ENCODE data around the gene ANKMY1. TPM values are rescaled to one million over a fixed set of nuclear protein-coding genes. Genes with fewer than 3 reads are reported as not detected.
A peak's percentile ranks its signal among the peaks of the same experiment; 100 is the strongest.

The ANKMY1 gene
- total and polyA plus RNA-seq, 4 donors: 9.3 to 34.8 (median 14.8) TPM

DNA sequence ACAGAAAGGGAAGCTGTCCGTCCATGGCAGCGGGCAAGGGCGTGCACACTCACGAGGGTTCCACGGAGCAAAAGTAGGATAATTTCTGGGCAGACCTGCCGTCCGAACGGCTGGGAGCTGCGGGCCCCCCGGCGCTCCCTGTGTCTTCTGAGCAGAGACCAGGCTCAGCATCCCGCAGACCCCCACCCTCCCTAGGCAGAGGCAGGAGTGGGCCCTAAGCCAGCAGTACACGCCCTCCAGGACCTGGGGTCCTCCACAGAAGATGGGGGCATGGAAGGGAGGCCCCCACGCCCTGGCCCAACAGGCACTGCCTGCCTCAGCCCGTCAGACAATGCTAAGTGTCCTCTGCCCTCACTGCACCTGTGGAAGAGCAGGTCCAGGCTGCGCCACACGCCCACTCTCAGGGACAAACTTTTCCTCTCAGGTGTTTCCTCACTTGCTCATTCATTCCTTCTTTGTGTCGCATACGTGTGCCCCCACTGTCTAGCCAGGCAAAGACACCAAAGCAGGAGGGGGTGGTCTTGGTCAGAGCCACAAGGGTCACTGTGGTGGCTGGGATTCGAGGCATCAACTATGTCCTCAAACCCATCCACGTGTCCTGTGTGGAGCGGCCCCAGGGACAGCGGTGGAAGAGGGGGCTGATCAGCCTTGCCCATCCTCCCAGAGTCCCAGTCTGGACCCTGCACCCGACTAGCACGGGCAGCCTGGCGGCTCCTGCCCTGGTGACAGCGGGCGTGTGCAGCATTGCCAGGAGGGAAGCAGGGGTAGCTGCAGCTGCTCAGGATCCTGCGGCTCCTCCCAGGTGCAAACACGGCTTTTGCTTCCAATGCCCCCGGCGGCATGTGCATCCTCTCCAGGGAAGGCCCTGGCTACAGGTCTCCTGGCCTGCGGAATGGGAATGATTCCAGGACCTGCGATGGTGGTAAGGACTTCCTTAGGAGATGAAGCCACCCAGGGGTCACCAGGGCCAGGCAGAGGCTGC lies 124.7 kb downstream of the ANKMY1 start:
- no peak overlapping the region for H3K27ac ChIP-seq (ENCODE audit: low read depth in 1 of 2, low read length in 1 of 2)
- no peaks in the 10 kb centered on the region for H3K27me3 ChIP-seq (ENCODE audit: control insufficient read depth in 3 of 3, insufficient read depth in 3 of 3, low read length in 2 of 3)
- 81 to 85% methylated on average over 34 of the region's 34 CpGs for WGBS, 2 donors
- no peak overlapping the region for H3K9ac ChIP-seq (ENCODE audit: insufficient read depth in 1 of 2, low read length in 2 of 2)
- H3K4me3 ChIP-seq: no peak overlapping the region
- no peak for ATAC-seq (ENCODE audit: insufficient read depth, low FRiP score)
- DNase-seq: peak in 1 of 3 donors; percentile 9
- peaks cover 0 to 24% (median 0%) of the 10 kb centered on the region in 5 donors for H3K4me1 ChIP-seq (ENCODE audit: control insufficient read depth in 5 of 5, insufficient read depth in 5 of 5, low read length in 5 of 5)
- no peaks in the 10 kb centered on the region for H3K9me3 ChIP-seq (ENCODE audit: control insufficient read depth in 4 of 4, insufficient read depth in 3 of 4, low read length in 3 of 4)
- no peaks in the 10 kb centered on the region for H3K36me3 ChIP-seq (ENCODE audit: control insufficient read depth in 4 of 4, insufficient read depth in 4 of 4, low read length in 4 of 4)
- TF ChIP-seq, protein P1, sequence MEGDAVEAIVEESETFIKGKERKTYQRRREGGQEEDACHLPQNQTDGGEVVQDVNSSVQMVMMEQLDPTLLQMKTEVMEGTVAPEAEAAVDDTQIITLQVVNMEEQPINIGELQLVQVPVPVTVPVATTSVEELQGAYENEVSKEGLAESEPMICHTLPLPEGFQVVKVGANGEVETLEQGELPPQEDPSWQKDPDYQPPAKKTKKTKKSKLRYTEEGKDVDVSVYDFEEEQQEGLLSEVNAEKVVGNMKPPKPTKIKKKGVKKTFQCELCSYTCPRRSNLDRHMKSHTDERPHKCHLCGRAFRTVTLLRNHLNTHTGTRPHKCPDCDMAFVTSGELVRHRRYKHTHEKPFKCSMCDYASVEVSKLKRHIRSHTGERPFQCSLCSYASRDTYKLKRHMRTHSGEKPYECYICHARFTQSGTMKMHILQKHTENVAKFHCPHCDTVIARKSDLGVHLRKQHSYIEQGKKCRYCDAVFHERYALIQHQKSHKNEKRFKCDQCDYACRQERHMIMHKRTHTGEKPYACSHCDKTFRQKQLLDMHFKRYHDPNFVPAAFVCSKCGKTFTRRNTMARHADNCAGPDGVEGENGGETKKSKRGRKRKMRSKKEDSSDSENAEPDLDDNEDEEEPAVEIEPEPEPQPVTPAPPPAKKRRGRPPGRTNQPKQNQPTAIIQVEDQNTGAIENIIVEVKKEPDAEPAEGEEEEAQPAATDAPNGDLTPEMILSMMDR (IDR thresholded peaks at IDR 0.05; ENCODE audit: control extremely low read depth, extremely low read depth): no peak

DNA sequence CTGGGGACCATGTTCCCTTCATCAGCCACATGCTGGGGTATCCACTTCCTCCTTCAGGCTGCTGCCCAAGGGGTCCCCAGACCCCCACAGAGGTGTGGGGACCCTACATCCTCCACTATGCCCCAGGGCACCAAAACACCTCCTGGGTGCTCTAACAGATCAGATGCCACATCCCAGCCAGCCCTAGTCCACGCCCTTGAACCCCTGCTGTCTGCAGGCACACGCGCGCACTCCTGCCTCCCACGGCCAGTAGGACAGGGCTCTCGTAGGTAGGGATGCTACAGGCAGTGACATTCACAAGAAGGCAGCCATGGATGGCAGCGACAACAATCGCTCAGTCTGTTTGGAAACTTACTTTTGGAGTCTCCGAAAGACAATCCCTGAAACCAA lies 125.4 kb downstream of the ANKMY1 start:
- WGBS, 2 donors: 85 to 88% methylated on average over 9 of the region's 9 CpGs
- Histone ChIP-seq H3K27ac (ENCODE audit: low read depth in 1 of 2, low read length in 1 of 2) (no peak overlapping the region), H3K9me3 (ENCODE audit: control insufficient read depth in 4 of 4, insufficient read depth in 3 of 4, low read length in 3 of 4) (no peaks in the 10 kb centered on the region), H3K9ac (ENCODE audit: insufficient read depth in 1 of 2, low read length in 2 of 2) (no peak overlapping the region), H3K4me3 (no peak overlapping the region), H3K27me3 (ENCODE audit: control insufficient read depth in 3 of 3, insufficient read depth in 3 of 3, low read length in 2 of 3) (peaks cover 0 to 3% (median 0%) of the 10 kb centered on the region in 3 donors), H3K36me3 (ENCODE audit: control insufficient read depth in 4 of 4, insufficient read depth in 4 of 4, low read length in 4 of 4) (no peaks in the 10 kb centered on the region), H3K4me1 (ENCODE audit: control insufficient read depth in 5 of 5, insufficient read depth in 5 of 5, low read length in 5 of 5) (peaks cover 0 to 18% (median 0%) of the 10 kb centered on the region in 5 donors)
- TF ChIP-seq, protein P1 (IDR thresholded peaks at IDR 0.05; ENCODE audit: control extremely low read depth, extremely low read depth): no peak
- ATAC-seq (ENCODE audit: insufficient read depth, low FRiP score): no peak
- DNase-seq: no peak

DNA sequence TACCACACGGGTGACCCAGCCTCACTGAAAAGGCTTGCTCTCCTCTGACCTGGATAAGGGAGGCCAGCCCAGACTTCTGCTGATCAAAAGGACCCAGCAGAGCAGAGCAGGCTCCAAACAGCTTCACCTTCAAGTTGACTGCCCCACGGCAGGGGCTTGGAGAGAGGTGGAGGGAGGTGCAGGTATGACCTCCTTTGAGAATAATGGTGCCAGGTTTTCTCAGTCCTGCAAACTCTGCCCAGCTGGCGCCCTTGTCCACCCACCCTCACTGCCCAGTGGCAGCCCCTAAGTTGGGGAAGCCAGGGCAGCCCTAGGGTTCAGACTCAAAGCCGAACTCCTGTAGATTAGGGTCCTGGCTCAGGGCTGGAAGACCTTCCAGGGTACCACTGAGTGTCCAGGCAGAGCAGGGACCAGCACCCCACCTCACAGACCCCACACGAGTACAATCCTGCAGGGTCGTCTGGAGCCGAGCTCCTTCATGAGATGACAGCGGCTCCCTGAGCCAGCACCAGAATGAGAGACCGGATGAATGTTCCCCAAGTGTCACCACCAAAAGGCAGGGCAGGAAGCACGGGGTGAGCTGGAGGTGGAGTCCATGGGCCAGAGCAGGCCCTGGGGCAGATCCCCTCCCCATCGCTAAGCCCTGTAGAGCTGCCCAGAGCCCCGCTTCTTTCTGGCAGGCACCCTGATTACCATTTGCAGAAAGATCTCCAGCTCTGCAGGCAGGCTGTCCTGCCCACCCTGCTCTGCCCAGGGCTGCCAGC lies 125.9 kb downstream of the ANKMY1 start:
- Histone ChIP-seq H3K27me3 (ENCODE audit: control insufficient read depth in 3 of 3, insufficient read depth in 3 of 3, low read length in 2 of 3) (peaks cover 0 to 3% (median 0%) of the 10 kb centered on the region in 3 donors), H3K4me1 (ENCODE audit: control insufficient read depth in 5 of 5, insufficient read depth in 5 of 5, low read length in 5 of 5) (peaks cover 0 to 12% (median 0%) of the 10 kb centered on the region in 5 donors), H3K9ac (ENCODE audit: insufficient read depth in 1 of 2, low read length in 2 of 2) (no peak overlapping the region), H3K4me3 (no peak overlapping the region), H3K9me3 (ENCODE audit: control insufficient read depth in 4 of 4, insufficient read depth in 3 of 4, low read length in 3 of 4) (peaks cover 0 to 2% (median 0%) of the 10 kb centered on the region in 4 donors), H3K36me3 (ENCODE audit: control insufficient read depth in 4 of 4, insufficient read depth in 4 of 4, low read length in 4 of 4) (no peaks in the 10 kb centered on the region), H3K27ac (ENCODE audit: low read depth in 1 of 2, low read length in 1 of 2) (no peak overlapping the region)
- TF ChIP-seq, protein P1 (IDR thresholded peaks at IDR 0.05; ENCODE audit: control extremely low read depth, extremely low read depth): no peak
- WGBS, 2 donors: 76 to 77% methylated on average over 12 of the region's 12 CpGs
- DNase-seq: peak in 1 of 3 donors; percentile 7
- no peak for ATAC-seq (ENCODE audit: insufficient read depth, low FRiP score)
